HCEC 1CT (cell line): Measurements from ENCODE around the gene TRIM62.

Source experiments
- DNase-seq: peaks from one replicate; pipeline ENCODE4 v3.0.0-alpha.2; 2017

The TRIM62 gene

DNA sequence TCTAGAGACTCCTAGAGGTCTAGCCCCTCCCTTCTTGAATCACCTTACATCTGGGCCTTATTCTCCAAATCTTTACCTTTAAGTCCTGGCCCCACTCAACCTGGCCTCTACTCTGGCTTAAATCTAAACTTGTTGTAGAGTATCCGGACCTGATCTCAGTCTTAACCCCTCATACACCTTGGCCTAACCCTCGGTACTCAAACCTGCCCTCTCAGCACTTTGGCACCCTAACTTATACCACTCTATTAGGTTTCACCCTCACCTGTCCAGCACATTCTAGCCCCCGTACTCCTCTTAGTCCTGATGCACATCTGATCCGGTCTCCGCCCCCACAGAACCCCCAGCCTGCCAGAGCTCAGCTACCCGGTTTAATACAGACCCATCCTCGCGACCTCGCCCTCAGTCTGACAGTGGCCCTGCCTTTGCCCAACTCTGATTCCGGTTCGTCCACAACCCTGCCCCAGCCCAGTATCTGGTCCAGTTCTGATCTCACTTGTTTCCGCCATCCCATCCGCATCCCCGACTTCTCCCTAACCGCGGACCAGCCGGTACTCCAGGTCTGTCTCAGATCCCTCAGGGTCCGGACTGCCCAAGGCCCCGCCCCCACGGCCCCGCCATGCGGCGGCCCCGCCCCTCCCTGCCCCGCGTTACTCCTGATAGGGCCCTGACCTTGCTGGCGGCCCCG, 1.5 kb downstream of the TRIM62 start:
- DNase-seq: peak; percentile 79

DNA sequence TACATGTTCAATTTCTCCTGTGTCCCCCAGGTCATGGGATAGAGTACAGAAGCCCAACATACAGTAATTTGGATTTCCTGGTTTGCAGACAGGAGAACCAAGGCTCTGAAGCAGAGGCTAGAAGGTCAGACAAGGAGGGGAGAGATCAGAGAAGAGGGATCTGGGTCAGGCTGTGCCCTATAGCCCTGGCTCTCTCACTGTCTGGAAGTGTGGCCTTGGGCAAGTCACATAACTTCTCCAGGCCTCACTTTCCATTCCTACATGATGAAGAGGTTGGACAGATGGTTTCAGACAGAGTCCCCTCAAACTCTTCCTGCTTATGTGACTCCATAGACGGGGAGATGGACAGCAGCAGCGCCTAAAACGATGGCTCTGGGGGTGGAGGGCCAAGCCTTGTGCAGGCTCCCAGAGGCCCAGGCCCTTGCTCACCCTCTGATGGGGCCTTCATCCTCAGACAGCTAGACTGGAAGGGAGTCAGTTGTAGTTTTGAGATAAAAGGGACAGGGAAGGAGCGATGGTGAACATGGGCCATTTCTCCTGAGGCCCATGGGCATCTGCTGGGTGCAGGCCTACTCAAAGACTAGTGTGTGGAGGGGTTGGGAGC, 2.9 kb downstream of the TRIM62 start:
- no peak for DNase-seq

DNA sequence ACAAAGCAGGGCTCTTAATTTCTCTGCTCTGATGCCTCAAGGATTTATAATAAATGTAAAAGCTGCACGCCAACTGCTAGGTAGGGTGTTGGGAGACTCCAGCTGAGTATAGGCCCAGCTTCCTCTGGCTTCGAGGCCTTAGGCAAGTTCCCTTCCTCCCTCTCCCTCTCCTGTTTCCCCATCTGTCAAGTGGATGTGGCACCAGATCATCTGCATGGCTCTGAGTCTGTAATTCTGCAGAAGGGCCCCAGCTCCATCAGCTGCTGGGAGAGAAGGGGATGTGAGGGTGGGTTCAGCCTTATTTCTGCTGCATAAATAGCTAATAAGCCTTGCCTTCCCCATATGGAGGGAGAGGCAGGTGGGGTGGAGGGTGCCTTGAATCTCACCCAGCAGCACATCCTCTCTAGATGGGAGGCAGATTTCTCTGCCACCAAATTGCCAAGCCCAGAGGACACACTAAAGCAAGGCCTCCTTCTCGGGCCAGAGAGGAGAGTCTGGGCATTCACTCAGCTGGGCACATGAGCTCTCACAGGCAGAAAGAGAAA, 3.8 kb downstream of the TRIM62 start:
- DNase-seq: no peak

DNA sequence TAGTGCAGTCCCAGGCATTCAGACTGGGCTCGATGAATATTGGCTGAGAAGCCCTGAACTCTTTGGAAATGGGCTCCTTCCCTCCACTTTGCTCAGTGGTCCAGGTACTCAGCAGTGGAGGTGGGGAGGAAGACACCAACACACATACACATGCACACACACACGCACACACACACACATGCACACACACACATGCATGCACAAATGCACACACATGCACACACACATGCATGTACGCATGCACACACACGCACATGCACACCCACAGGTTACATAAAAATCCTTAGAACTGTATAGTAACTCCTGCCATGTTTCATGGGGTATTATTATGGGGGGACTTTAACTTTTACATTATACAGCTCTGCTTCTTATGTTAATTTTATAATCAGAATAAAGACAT, 5.0 kb downstream of the TRIM62 start:
- DNase-seq: no peak

DNA sequence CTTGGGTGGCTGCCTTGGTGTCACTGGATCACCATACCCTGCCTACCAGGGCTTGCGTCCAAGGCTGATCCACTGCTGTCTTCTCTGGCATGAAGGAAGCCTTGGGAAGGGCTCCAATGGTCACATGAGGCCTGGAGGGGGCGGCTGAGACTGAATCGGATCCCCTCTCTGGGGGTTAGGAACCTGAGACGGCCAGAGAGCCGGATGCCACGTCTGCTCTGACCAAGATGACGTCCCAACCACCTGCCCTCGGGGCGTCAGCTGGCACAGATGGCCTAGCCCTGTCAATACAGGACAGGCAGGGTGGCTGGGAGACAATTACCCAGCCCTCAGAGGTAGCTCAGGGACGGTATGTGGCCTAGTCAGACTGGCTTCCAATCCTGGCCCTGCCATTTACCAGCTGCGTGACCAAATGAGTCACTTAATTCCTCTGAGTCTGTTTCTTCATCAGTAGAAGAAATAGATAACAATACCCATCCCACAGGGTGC, 5.4 kb downstream of the TRIM62 start:
- DNase-seq: no peak

DNA sequence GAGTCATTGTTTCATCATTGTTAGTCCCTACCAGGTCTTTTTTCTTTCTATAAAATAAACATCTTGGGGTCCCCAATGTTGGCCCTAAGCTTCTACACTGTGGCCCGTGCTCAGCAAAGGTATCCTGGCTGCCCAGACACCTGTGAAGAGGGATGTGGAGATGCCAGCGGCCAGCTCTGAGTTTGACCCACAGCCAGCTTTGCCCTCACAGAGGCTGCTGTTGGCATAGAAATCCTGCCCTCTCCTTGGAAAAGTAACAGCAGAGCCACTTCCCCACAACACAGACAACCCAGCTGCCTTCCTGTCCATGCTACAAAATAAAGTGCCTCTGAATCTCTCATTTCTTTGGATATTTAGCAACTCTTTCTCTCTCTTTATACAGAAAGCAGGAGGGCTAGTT, 6.0 kb downstream of the TRIM62 start:
- DNase-seq: no peak

DNA sequence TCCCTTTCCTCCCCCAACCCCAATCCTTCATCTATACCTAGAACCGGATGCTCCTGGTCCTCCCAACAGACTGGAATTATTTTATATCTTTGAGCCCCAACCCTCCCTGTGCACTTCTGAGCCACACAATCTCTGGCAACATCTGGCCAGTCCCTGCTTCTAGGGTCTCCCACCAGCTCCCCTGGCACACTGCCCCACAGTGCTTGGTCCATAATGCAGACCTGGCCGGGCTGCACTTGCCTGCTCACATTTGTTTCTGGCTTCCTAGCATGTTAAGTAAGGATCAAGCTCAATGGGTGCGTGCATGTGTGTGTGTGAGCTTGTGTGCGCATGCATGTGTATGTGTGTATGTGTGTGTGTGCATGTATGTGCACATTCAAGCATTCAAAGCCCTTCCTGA, 8.8 kb downstream of the TRIM62 start:
- DNase-seq: no peak

DNA sequence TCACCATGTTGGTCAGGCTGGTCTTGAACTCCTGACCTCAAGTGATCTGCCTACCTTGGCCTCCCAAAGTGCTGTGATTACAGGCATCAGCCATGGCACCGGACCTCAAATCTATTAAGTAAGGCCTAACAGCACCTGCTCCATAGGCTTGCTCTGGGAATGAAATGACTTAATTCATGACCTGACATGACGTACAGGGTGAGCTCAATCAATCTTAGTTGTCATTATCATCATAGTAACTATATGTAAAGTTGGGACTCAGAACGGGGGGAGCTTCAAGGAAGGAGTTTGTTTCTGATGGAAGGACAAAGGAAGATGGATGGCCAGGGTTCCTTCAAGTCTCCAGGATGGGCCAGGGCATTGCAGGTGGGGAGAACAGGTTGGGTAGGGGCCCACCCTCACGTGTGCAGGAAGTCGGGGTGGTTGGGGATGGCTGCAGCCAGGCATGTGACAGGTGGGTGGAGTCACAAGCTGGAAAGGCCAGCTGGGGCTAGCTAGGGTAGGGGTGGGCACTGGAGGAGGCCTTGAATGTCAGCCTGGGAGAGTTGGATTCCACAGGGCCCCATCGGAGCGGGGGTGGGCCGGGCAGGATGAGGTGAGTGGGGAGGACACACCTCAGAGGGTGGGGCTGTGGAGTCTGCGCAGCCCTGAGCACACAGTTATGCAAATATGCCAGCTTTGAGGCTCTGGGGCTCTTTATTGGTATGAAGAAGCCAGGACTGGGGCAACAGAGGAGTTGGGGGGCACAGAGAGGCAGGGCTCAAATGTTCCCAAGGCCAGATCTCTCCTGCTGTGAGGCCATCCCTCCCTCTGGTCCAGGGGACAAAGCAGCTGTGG, 9.6 kb downstream of the TRIM62 start:
- DNase-seq: no peak

DNA sequence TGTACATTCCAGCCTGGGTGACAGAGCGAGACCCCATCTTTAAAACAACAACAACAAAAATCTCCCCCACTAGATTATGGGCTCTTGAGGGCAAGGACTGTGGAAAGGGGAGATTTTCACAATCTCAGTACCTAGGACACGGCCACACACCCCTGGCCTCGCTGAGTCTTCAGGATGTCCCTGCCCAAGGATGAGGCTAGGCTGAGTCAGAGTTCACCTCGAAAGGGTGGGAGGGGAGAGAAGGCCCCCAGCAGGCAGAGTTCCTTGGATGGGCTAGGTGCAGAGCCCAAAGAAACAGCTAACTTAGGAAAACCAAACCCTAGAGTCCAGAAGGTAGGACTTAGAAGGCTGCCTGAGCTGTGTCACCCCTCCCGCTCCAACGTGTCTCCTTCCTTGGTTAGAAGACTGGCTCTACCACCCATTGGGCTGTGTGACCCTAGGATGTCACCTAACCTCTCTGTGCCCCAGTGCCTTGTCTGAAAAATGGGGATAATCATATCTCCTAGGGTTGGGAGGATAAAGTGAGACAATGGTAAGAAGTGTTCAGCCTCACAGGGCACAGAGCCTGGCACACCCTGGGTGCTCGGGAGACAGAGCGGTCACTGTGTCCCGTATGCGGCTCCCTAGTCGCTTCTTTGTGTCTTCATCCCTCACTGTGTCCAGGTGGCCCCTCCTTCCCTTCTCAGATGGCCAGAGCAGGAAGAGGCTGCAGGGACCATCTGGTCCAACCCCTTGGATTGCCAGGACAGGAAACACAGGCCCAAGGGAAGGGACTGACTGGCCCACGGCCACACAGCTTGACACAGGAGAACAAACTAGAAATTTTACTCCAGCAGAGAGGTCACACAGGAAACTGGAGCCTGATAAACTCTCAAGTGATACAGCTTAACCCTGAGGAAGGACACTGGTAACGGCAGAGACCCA, 11.2 kb downstream of the TRIM62 start:
- no peak for DNase-seq

DNA sequence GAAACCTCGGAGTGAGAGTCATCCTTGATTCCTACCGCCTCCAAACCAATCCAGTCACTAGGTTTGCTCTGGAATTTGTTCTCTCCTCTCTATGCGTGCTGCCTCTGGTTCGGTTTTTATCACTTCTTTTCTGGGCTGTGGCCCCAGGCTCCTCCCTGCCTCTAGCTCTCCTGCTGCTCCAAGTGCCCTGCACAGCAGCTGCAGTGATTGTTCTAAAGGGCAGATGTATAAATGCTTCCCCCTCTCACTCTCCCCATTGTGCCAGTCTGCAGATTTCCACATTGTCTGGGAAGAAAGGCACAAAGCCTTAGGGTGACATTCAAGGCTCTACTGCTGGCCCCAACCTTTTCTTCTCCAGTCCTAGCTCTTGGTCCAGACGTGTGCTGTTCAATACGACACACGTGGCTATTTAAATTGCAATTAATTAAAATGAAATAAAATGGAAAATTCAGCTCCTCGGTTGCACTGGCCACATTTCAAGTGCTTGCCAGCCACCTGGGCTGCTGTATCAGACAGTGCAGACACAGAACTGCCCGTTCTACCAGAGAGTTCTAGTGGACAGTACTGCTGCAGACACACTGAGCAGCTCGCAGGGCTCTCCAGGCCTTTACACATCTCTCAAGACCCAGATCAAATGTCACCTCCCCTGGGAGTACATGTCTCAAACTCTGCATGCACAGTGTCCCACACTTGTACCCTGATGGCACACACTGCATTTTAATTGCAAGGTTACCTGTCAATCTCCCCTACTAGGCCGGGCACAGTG, 12.4 kb downstream of the TRIM62 start:
- no peak for DNase-seq

DNA sequence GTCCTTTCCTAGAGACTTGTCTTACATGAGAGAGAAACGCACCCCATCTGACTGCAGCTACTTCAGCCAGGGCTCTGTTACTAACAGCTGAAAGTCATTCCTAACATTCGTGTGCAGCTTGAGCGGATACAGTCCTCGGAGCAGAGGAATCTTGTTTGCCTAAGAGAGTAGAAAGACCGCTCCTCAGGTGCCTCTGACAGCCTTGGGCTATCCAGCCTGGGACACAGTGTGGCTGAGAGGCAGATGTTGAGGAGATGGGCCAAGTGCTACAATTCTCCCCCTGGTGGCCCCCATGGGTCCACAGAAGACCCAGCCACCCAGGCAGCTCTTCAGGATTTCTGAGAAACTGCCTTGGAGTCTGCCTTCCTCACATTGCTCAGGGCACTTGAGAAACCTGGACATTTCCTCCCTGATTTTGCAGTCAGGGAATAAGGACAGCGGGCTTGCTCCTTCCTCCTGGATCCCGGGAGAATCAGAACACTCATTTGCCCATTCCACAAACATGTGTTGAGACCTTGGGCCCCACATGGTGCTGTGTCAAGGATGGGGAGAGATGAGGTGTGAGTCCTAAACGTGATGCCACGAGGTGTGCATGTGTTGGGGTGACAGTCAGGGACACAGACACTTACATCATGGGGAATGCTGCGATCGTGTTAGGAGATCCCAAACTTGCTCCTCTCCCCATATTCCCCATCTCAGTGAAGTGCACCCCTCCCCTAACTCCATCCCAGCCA, 13.1 kb downstream of the TRIM62 start:
- no peak for DNase-seq

DNA sequence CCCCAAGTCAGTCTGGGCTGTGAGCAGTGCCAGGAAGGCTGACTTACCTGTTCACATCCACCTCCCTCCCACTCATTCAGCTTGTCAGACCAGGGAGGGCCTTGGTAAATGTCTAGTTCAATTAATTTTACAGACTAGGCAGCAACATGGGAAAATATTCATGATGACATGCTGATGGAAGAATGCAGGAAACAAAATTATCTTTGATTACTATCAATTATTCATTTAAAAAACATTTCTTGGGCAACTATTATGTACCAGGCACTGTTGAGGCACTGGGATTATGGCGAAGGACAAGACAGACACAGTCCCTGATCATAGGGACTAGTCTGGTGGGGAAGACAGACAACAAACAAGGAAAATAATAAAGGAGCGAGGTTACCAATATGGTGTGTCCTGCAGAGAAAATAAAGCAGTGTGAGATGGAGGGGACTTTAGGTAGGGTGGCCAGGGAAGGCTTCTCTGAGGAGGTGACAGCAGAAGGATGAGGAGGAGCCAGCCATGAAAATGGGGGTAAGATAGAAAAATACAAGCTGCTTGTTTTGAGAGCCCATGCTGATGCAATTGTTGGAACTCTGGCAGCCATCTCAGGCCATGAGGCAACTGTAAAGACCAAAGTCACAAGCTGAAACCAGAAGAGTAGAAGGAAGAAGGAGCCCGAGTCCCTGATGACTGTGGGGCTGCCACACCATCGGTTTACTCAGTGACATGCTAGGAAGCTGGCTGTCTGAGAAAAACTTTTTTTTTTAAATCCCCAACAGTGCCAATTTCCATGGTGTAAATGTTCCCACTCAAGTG, 14.0 kb downstream of the TRIM62 start:
- no peak for DNase-seq

DNA sequence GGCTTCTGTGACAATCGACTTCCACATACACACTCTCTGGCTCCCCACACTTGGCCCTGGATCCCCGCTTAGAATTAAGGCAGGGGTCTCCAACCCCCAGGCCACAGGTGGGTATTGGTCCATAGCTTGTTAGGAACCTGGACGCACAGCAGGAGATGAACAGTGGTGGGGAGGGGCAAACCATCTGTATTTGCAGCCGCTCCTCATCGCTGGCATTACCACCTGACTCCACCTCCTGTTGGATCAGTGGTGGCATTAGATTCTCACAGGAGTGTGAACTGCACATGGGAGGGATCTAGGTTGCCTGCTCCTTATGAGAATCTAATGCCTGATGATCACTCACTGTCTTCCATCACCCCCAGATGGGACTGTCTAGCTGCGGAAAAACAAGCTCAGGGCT, 16.0 kb downstream of the TRIM62 start:
- no peak for DNase-seq

DNA sequence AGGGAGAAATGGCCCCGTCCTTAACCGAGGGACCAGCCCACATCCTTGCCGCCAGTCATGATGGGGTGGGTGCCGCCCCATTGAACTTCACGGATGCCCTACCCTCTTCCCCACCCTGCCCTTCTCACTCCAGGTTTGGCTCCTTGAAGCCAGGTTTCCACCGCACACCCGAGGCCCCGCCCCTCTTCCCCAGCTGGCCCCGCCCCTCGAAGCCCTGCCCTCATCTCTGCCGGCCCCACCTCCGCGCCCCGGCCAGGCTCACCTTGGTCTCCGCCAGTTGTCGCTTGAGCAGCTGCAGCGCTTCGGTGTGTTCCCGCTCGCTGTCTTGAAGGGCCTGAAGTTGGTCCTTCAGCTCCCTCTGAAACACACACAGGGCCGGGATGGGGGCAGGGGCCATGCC, 16.6 kb downstream of the TRIM62 start:
- DNase-seq: no peak

DNA sequence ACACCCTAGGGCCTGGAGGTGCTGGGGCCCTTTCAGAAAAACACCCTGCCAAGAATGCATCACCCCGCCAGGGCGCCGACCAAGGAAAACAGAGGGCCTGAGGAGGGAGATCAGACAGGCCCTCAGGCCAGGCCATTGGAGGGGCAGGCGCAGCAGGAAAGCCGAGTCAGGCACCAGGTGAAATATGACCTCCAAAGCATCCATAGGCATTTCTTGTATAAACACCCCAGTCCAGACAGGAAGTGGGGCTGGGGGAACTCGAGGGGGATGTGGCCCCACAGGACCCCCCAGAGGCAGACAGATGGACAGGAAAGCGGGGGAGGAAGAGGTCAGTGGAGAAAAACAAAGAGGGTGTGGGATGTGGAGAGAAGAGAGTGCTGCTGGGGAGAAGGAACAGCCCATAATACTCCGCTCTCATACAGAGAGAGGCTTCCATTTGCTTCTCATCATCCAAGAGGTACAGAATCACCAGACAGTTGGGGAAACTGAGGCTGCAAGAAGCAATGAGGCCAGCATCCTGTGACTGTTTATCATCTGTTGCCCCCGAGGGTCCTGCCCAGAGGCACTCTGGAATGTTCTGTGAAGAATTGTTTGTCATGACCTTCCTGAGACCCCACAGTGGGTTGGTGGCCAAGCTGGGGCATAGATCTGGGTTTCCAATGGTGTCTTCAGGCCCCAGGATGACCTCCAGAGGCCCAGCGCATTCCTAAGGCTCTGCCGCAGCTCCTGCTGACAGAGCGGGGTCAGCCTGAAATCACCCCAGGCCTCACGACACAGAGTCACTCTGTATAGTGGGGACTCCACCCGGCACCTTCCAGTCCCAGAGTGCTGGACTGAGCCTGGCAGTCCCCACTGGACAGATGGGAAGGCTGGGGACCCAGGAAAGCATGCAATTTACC, 18.0 kb downstream of the TRIM62 start:
- no peak for DNase-seq

DNA sequence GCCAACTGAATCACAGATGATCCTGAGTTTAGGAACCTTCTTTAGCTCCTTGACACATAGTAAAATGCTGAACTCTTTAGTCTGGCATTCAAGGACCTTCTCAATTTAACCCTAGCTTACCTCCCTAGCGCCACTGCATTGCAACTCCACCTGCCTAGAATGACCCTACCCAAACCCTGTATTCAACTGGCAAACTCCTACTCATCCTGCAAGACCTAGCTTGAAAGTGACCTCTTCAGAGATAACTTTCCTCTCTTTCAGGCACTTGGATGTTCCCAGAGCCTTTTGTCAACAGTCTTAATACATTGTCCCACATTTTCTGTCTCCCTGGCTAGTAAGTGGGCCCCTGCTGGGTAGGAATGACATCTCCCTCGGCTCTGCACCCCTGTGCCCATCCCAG, 19.7 kb downstream of the TRIM62 start:
- no peak for DNase-seq

DNA sequence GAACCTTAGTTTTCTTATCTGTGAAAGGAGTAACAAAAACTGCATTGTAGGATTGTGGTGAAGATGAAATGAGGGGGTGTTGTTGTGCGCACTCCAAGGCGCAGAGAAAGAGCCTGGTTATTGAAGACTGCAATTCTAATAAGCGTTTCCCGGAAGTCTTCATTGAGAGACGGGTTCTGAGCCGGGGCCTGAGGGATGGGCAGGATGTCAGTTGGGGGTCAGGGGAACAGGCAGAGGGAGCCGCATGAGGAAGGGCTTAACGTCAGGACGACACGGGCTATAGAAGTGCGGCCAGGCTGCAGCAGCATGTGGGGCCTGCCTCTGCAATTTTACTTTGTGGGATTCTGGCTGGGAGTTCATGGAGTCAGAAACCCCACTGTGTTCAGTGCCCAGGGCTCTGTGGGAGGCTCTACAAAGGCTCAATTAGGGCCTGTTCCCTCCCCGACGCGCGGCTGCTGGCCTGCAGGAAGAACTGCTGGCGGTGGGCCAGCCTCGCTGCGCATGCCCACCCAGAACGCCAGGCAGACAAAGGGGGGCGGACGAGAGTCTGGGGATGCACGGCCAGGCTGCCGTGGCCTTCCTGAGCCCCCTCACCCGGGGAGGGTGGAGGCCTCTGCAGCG, 20.7 kb downstream of the TRIM62 start:
- no peak for DNase-seq

DNA sequence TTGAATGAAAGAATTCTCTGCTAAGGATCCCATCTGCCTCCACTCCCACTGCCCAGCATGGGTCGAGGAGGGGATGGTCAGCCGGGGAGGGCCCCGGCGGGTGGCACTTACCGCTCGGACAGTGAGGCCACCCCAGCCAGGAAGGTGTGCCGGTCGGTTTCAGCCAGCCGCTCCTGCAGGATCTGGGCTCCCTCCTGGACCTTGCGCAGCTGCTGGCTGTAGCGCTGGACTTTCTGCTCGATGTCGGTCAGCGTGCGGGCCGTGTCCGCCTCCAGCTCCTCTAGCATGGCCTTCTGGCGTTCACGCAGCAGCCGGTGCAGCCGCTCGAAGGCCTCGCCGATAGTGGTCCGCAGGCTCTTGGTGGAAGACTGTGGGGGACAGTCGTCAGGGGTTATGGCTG, 22.3 kb downstream of the TRIM62 start:
- DNase-seq: no peak

DNA sequence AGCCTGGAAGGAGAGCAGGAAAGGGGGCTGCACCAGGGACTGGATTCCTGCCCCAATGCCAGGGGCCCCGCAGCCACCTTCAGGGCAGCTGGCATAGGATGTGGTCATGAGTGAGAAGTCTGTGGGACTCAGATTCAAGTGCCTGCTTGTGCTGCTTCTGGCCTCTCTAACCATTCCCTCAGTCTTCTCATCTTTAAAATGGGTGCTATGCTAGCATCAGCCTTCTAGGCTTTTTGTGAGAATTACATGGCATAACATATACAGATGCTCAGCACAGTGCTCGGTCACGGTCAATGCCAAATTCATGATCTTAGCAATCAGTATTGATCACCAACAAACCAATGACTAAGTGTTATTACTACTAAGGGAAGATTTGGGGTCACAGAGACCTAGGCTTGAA, 23.5 kb downstream of the TRIM62 start:
- DNase-seq: no peak
